ENCODE measurements around the gene ITGAV.

Gene ITGAV

DNA sequence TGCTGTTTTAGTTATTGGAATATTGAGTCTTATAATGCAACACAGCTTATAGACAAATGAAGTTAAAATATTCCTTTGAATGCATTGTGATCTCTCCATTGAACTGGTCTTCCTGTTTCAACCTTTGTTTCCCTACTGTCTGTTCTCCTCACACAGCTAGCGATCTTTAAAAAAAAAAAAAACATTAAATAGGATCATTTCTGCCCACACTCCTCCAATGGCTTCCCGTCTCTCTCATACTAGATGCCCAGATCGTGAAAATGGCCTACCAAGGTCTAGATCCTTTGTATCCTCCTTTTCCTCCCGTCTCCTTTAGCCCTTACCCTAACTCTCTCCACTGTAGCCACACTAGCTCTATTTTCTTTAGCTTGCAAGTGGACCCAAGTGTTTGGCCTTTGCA is 106.4 kb downstream of the ITGAV start:
- H3K27ac ChIP-seq = no peak overlapping the region
- no peak for DNase-seq (ENCODE audit: low spot score)
- TF ChIP-seq, protein P1, sequence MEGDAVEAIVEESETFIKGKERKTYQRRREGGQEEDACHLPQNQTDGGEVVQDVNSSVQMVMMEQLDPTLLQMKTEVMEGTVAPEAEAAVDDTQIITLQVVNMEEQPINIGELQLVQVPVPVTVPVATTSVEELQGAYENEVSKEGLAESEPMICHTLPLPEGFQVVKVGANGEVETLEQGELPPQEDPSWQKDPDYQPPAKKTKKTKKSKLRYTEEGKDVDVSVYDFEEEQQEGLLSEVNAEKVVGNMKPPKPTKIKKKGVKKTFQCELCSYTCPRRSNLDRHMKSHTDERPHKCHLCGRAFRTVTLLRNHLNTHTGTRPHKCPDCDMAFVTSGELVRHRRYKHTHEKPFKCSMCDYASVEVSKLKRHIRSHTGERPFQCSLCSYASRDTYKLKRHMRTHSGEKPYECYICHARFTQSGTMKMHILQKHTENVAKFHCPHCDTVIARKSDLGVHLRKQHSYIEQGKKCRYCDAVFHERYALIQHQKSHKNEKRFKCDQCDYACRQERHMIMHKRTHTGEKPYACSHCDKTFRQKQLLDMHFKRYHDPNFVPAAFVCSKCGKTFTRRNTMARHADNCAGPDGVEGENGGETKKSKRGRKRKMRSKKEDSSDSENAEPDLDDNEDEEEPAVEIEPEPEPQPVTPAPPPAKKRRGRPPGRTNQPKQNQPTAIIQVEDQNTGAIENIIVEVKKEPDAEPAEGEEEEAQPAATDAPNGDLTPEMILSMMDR (conservative IDR thresholded peaks at IDR 0.05; ENCODE audit: low read depth) = no peak
- CTCF ChIA-PET = no interaction called here
- POLR2A ChIA-PET (ENCODE audit: low non-redundant PET) = no interaction called here

DNA sequence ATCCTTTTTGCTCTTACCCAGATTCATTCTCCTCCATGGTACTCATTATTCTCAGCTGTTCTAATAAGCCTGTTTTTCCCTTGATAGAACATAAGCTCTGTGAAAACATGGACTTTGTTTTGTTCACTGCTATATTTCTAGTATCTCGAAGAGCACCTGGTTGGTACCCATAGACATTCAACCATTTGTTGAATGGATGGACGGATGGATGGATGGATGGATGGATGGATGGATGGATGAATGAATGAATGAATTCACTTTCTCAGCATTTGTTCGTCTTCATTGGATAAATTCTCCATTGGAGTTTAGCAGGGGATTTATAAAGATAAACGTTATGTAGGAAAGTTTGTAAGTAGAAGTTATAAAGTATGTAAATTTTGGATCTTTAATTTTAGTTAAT is 106.9 kb downstream of the ITGAV start:
- POLR2A ChIA-PET (ENCODE audit: low non-redundant PET) = no interaction called here
- H3K27ac ChIP-seq = no peak overlapping the region
- DNase-seq (ENCODE audit: low spot score) = no peak
- CTCF ChIA-PET = no interaction called here
- TF ChIP-seq, protein P1 (conservative IDR thresholded peaks at IDR 0.05; ENCODE audit: low read depth) = no peak

DNA sequence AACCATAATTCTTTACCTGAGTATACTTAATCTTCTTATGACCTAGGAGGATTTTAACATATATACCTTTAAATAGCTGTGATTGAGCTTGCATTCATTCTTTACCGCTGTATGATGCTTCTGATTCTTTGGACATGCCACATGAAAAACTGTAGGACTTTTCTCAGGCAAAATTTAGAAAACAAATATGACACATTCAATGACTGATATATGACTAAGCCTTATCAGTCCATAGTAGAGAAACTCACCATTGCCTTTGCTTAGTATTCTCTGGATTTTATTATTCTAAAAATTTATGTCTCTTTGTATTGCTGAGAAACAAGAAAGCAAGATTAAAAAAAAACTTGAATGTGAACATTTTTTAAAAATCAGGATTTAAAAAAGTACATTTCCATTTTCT is 107.7 kb downstream of the ITGAV start:
- ChIA-PET CTCF (interaction anchor here (0.6 kb wide), 1 partner anchor 10 kb away, joined by 3 read pairs; no protein-coding TSS in a partner anchor), POLR2A (ENCODE audit: low non-redundant PET) (no interaction called here)
- TF ChIP-seq, protein P1 (conservative IDR thresholded peaks at IDR 0.05; ENCODE audit: low read depth) = no peak
- H3K27ac ChIP-seq = no peak overlapping the region
- no peak for DNase-seq (ENCODE audit: low spot score)

DNA sequence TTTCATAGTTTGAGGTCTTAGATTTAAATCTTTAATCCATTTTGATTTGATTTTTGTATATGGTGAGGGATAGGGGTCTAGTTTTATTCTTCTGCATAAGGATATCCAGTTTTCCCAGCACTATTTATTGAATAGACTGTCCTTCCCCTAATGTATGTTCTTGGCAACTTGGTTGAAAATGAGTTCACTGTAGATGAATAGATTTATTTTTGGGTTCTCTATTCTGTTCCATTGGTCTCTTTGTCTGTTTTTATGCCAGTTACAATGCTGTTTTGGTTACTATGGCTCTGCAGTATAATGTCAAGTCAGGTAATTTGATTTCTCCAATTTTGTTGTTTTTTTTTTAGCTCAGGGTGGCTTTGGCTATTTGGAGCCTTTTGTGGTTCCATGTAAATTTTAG is 109.9 kb downstream of the ITGAV start:
- no peak for DNase-seq (ENCODE audit: low spot score)
- CTCF ChIA-PET = interaction anchor here (0.6 kb wide), 1 partner anchor 17 kb away, joined by 3 read pairs; no protein-coding TSS in a partner anchor
- POLR2A ChIA-PET (ENCODE audit: low non-redundant PET) = no interaction called here
- TF ChIP-seq, protein P1 (conservative IDR thresholded peaks at IDR 0.05; ENCODE audit: low read depth) = no peak
- no peak overlapping the region for H3K27ac ChIP-seq

DNA sequence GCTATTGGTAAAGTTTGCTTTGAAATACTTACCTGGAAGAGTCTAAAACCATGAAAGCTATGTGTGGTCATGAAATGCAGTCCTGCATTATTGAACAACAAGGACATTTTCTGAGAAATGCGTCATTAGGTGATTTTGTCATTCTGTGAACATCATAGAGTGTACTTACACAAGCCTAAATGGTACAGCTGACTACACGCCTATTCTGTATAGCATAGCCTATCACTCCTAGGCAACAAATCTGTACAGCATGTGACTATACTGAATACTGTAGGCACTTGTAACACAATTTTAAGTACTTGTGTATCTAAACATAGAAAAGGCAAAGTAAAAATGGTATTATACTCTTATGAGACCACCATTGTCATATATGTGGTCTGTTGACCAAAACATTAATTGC is 112.2 kb downstream of the ITGAV start:
- CTCF ChIA-PET = no interaction called here
- POLR2A ChIA-PET (ENCODE audit: low non-redundant PET) = no interaction called here
- no peak overlapping the region for H3K27ac ChIP-seq
- no peak for DNase-seq (ENCODE audit: low spot score)
- TF ChIP-seq, protein P1 (conservative IDR thresholded peaks at IDR 0.05; ENCODE audit: low read depth) = no peak

DNA sequence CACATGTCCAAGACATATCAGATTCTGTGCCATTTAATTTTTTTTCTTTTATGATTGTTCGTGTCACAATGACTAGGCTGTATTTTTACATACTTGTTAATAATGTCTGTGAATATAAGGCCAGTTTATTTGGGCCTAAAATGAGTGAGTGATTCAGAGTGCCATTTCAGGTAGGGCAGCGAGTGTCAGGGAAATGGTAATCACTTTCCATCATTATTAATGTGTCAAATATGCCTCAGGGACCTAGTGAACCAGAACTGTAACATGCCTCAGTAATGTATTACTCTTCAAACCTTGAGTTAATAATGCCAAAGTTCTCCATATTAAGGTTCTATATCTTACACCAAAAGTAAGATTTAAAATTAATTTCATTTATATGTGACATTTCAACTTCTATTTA is 112.6 kb downstream of the ITGAV start:
- ChIA-PET POLR2A (ENCODE audit: low non-redundant PET) (no interaction called here), CTCF (no interaction called here)
- no peak for DNase-seq (ENCODE audit: low spot score)
- H3K27ac ChIP-seq = no peak overlapping the region
- TF ChIP-seq, protein P1 (conservative IDR thresholded peaks at IDR 0.05; ENCODE audit: low read depth) = no peak

DNA sequence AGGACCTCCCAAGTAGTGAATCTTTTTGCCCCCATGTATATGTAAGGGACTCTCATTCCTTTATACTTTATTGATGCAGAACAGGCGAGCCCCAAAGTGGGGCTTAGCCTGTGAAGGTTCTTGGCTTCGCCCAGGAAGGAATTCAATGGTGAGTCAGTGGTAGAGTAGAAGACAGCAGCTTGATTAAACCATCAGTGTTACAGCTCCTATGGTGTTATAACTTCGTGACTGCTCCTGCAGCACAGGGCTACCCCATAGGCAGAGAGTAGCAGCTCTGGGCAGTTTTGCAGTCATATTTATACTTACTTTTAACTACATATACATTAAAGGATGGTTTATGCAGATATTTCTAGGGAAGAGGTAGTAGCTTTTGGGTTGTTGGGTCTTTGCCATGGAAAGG is 115.0 kb downstream of the ITGAV start:
- TF ChIP-seq, protein P1 (conservative IDR thresholded peaks at IDR 0.05; ENCODE audit: low read depth) = no peak
- POLR2A ChIA-PET (ENCODE audit: low non-redundant PET) = no interaction called here
- H3K27ac ChIP-seq = no peak overlapping the region
- CTCF ChIA-PET = no interaction called here
- DNase-seq (ENCODE audit: low spot score) = no peak

Data from RWPE1 (cell line).